GM18498 (cell line): ENCODE data around the gene FTL.
A peak's percentile ranks its signal among the peaks of the same experiment; 100 is the strongest.

Source experiments
- ATAC-seq: cut with Tn5 transposase; IDR thresholded peaks from one replicate; pipeline ENCODE4 v1.9.1; 2021; ENCODE audit warnings: mild to moderate bottlenecking, moderate library complexity; ENCODE audit not compliant: unreplicated experiment

FTL gene

GRCh38 chr19:48990400-48990799 lies 25.3 kb downstream of the FTL start:
- no peak for ATAC-seq

- no peak for ATAC-seq
Measured at GRCh38 chr19:48991011-48991609, 26.0 kb downstream of the FTL start.

- ATAC-seq: no peak
Measured at GRCh38 chr19:48991873-48992580, 26.9 kb downstream of the FTL start.

- ATAC-seq: peak; percentile 4
Measured at GRCh38 chr19:48992581-48993174, 27.6 kb downstream of the FTL start.

- ATAC-seq: peak; percentile 85
Measured at GRCh38 chr19:48993175-48994034, 28.3 kb downstream of the FTL start, which contains the start of the genes GYS1 and RUVBL2. GYS1 (minus strand) TSS chr19:48993309; CDS start chr19:48993112, 197 bp downstream. RUVBL2 (plus strand) TSS chr19:48993887; CDS start chr19:48993912, 25 bp downstream.

GRCh38 chr19:48994035-48994386 lies 28.9 kb downstream of the FTL start:
- ATAC-seq: no peak

- ATAC-seq: no peak
Measured at GRCh38 chr19:48997972-48998371, 32.9 kb downstream of the FTL start.

GRCh38 chr19:48999481-49000325 lies 34.6 kb downstream of the FTL start:
- ATAC-seq: no peak

GRCh38 chr19:49004133-49004532 lies 39.0 kb downstream of the FTL start:
- no peak for ATAC-seq

GRCh38 chr19:49004964-49005614 lies 40.0 kb downstream of the FTL start:
- no peak for ATAC-seq

- no peak for ATAC-seq
Measured at GRCh38 chr19:49006905-49007304, 41.8 kb downstream of the FTL start.

GRCh38 chr19:49009828-49010227 lies 44.7 kb downstream of the FTL start:
- ATAC-seq: no peak

GRCh38 chr19:49010453-49010852 lies 45.3 kb downstream of the FTL start:
- no peak for ATAC-seq

- no peak for ATAC-seq
Measured at GRCh38 chr19:49011194-49011593, 46.1 kb downstream of the FTL start.

- no peak for ATAC-seq
Measured at GRCh38 chr19:49014123-49014869, 49.2 kb downstream of the FTL start.

GRCh38 chr19:49014870-49015255 lies 49.8 kb downstream of the FTL start:
- no peak for ATAC-seq

GRCh38 chr19:49016067-49016839 lies 51.1 kb downstream of the FTL start:
- ATAC-seq: no peak
